Caco-2 (cell line): ENCODE data around the gene VSIR. TPM values are rescaled to one million over a fixed set of nuclear protein-coding genes. Genes with fewer than 3 reads are reported as not detected.

Experiments
- BruUV-seq: library from RNA; stranded (reverse); fragments of 400-500 nt; replicated peaks from 2 replicates; lab custom pipeline; 2021; lab: Mats Ljungman, UMichigan
- CTCF ChIA-PET: fragments of 300-600 bp; sonication (Branson Sonifier 250); formaldehyde crosslinking; loops from one replicate; lab custom pipeline; 2022; ENCODE audit warnings: antibody characterized with exemption; lab: Charles Lee
- POLR2A ChIA-PET: fragments of 300-600 bp; sonication (Branson Sonifier 250); formaldehyde crosslinking; loops from one replicate; lab custom pipeline; 2022; ENCODE audit warnings: antibody characterized with exemption; lab: Charles Lee
- DNase-seq, 2 experiments: peaks; one replicate each; pipeline versions ENCODE4 v3.0.0 to v3.0.0-alpha.2; 2020 to 2022
- H3K27me3 ChIP-seq: replicated peaks from 2 replicates; pipeline ENCODE4 v1.6.0; 2011; ENCODE audit warnings: low read length; ENCODE audit not compliant: control insufficient read depth, insufficient read depth
- H3K36me3 ChIP-seq: 2 replicates; pipeline ENCODE4 v1.5.1; 2011; ENCODE audit warnings: low read length; ENCODE audit not compliant: control insufficient read depth, insufficient read depth
- H3K4me1 ChIP-seq: fragments of 250-450 bp; sonication (Bioruptor Pico); 2 replicates; pipeline ENCODE4 v1.5.1; 2020; ENCODE audit warnings: mild to moderate bottlenecking
- H3K4me3 ChIP-seq: 2 replicates; pipeline ENCODE4 v1.5.1; 2011; ENCODE audit warnings: low read depth, mild to moderate bottlenecking, control low read depth, low read length
- H3K9me3 ChIP-seq: fragments of 250-450 bp; sonication (Bioruptor Pico); 2 replicates; pipeline ENCODE4 v1.5.1; 2020; ENCODE audit warnings: mild to moderate bottlenecking, moderate library complexity
- H3K27ac Mint-ChIP-seq: one replicate; pipeline ENCODE4 v1.8.0; 2022; ENCODE audit warnings: mixed read lengths; ENCODE audit not compliant: unreplicated experiment
- H3K27me3 Mint-ChIP-seq: one replicate; pipeline ENCODE4 v1.8.0; 2022; ENCODE audit warnings: mixed read lengths; ENCODE audit not compliant: insufficient read depth, unreplicated experiment
- H3K36me3 Mint-ChIP-seq: one replicate; pipeline ENCODE4 v1.8.0; 2022; ENCODE audit warnings: mild to moderate bottlenecking, mixed read lengths; ENCODE audit not compliant: insufficient read depth, unreplicated experiment
- H3K4me1 Mint-ChIP-seq: one replicate; pipeline ENCODE4 v1.8.0; 2022; ENCODE audit warnings: low read depth, mixed read lengths; ENCODE audit not compliant: unreplicated experiment
- H3K4me3 Mint-ChIP-seq: one replicate; pipeline ENCODE4 v1.8.0; 2022; ENCODE audit warnings: mild to moderate bottlenecking, moderate library complexity, mixed read lengths; ENCODE audit not compliant: unreplicated experiment
- H3K9me3 Mint-ChIP-seq: one replicate; pipeline ENCODE4 v1.8.0; 2022; ENCODE audit warnings: mixed read lengths; ENCODE audit not compliant: unreplicated experiment
- CTCF ChIP-seq, 2 experiments: fragments of 200-600 bp in 1 of 2; IDR thresholded peaks; 1 replicate in 1 of 2; 2 replicates in 1 of 2; pipeline versions ENCODE4 v1.5.1 to v1.8.0; 2011 to 2022; ENCODE audit warnings: antibody characterized with exemption in 1 of 2, control low read depth in 1 of 2, inconsistent platforms in 1 of 2, low read depth in 1 of 2, low read length in 1 of 2, mild to moderate bottlenecking in 1 of 2, moderate library complexity in 1 of 2; ENCODE audit not compliant: insufficient read depth in 1 of 2, severe bottlenecking in 1 of 2, unreplicated experiment in 1 of 2
- intact Hi-C: fragments of 100-400 bp; cut with micrococcal nuclease; formaldehyde crosslinking; loops from one replicate; pipeline ENCODE4 v1.10.0; 2022; ENCODE audit not compliant: unreplicated experiment
- total RNA-seq: library from RNA; stranded (reverse); gene quantifications from 2 replicates; pipeline ENCODE4 v1.2.3, GENCODE V29; 2022

The VSIR gene
- total RNA-seq, 1 experiment from 2014 or later, result 44.0 TPM

GRCh38 chr10:71799608-71800453, 26.5 kb upstream of the VSIR start:
- Histone ChIP-seq H3K4me3 (no peak overlapping the region), H3K9me3 (no peaks in the 10 kb centered on the region), H3K36me3 (no peaks in the 10 kb centered on the region), H3K27me3 (no peaks in the 10 kb centered on the region), H3K4me1 (no peaks in the 10 kb centered on the region)
- Mint-ChIP-seq H3K27me3 (peaks cover 4% of the 10 kb centered on the region), H3K4me3 (no peak overlapping the region), H3K27ac (no peak overlapping the region), H3K4me1 (no peaks in the 10 kb centered on the region), H3K9me3 (no peaks in the 10 kb centered on the region), H3K36me3 (no peaks in the 10 kb centered on the region)
- BruUV-seq, result no TSS peak
- POLR2A ChIA-PET, result no interaction called here
- CTCF ChIA-PET, result no interaction called here
- no peak for DNase-seq
- no peak for TF ChIP-seq CTCF (IDR thresholded peaks at IDR 0.05; ENCODE audit: insufficient read depth in 1 of 2, low read depth in 1 of 2, low read length in 1 of 2, severe bottlenecking in 1 of 2, unreplicated experiment in 1 of 2)
- intact Hi-C loops, result no loop called here

- Histone ChIP-seq H3K36me3 (no peaks in the 10 kb centered on the region), H3K27me3 (no peaks in the 10 kb centered on the region), H3K9me3 (no peaks in the 10 kb centered on the region), H3K4me1 (no peaks in the 10 kb centered on the region), H3K4me3 (no peak overlapping the region)
- DNase-seq, result no peak
- Mint-ChIP-seq H3K36me3 (no peaks in the 10 kb centered on the region), H3K9me3 (no peaks in the 10 kb centered on the region), H3K27ac (no peak overlapping the region), H3K27me3 (peaks cover 6% of the 10 kb centered on the region), H3K4me3 (no peak overlapping the region), H3K4me1 (no peaks in the 10 kb centered on the region)
- POLR2A ChIA-PET, result no interaction called here
- CTCF ChIA-PET, result no interaction called here
- TF ChIP-seq CTCF (IDR thresholded peaks at IDR 0.05; ENCODE audit: insufficient read depth in 1 of 2, low read depth in 1 of 2, low read length in 1 of 2, severe bottlenecking in 1 of 2, unreplicated experiment in 1 of 2), result no peak
- intact Hi-C loops, result no loop called here
- BruUV-seq, result no TSS peak
Measured at GRCh38 chr10:71799112-71799511, 25.8 kb upstream of the VSIR start.

GRCh38 chr10:71798308-71798624, 24.9 kb upstream of the VSIR start:
- no peak overlapping the region for H3K4me3 ChIP-seq
- TF ChIP-seq CTCF (IDR thresholded peaks at IDR 0.05; ENCODE audit: insufficient read depth in 1 of 2, low read depth in 1 of 2, low read length in 1 of 2, severe bottlenecking in 1 of 2, unreplicated experiment in 1 of 2), result no peak
- no peaks in the 10 kb centered on the region for H3K27me3 ChIP-seq
- DNase-seq, result no peak
- Mint-ChIP-seq H3K27me3 (peaks cover 10% of the 10 kb centered on the region), H3K36me3 (no peaks in the 10 kb centered on the region), H3K27ac (no peak overlapping the region), H3K4me1 (no peaks in the 10 kb centered on the region), H3K4me3 (no peak overlapping the region), H3K9me3 (no peaks in the 10 kb centered on the region)
- ChIA-PET POLR2A (no interaction called here), CTCF (no interaction called here)
- no peaks in the 10 kb centered on the region for H3K36me3 ChIP-seq
- intact Hi-C loops, result no loop called here
- no peaks in the 10 kb centered on the region for H3K9me3 ChIP-seq
- no TSS peak for BruUV-seq
- no peaks in the 10 kb centered on the region for H3K4me1 ChIP-seq
